ENCODE results near the gene FBXO30. TPM values are rescaled to one million over a fixed set of nuclear protein-coding genes. Genes with fewer than 3 reads are reported as not detected.

Gene FBXO30
- total and polyA plus RNA-seq, 9 of the 15 experiments (the other 6 are each of a cell fraction or from before 2014, with no cell fraction given): 3.6 to 12.8 (median 7.1) TPM

GRCh38 chr6:145787688-145788087 lies 26.9 kb downstream of the FBXO30 start (continued):
- no peak for TF ChIP-seq NFYB (IDR thresholded peaks at IDR 0.05; ENCODE audit: extremely low read depth, insufficient read length)
- no peak for TF ChIP-seq ILF3 (IDR thresholded peaks at IDR 0.05; ENCODE audit: borderline replicate concordance)
- TF ChIP-seq ZNF586 (CRISPR knock-in tag; conservative IDR thresholded peaks at IDR 0.05): no peak
- TF ChIP-seq, protein P1, sequence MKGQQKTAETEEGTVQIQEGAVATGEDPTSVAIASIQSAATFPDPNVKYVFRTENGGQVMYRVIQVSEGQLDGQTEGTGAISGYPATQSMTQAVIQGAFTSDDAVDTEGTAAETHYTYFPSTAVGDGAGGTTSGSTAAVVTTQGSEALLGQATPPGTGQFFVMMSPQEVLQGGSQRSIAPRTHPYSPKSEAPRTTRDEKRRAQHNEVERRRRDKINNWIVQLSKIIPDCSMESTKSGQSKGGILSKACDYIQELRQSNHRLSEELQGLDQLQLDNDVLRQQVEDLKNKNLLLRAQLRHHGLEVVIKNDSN (CRISPR knock-in tag; IDR thresholded peaks at IDR 0.05): no peak
- TF ChIP-seq GTF2A2 (tag; IDR thresholded peaks at IDR 0.05): no peak
- TF ChIP-seq BCOR (IDR thresholded peaks at IDR 0.05): peak; percentile 36; the same call in 1 of the 2 replicates
- peak; percentile 76 for TF ChIP-seq FOXM1 (IDR thresholded peaks at IDR 0.05; ENCODE audit: low read depth)
- no peak for TF ChIP-seq FOXM1 (CRISPR knock-in tag; IDR thresholded peaks at IDR 0.05; ENCODE audit: low read depth)
- TF ChIP-seq FOXP1 (CRISPR knock-in tag; IDR thresholded peaks at IDR 0.05): no peak
- TF ChIP-seq BACH1 (tag; IDR thresholded peaks at IDR 0.05): no peak
- peak; percentile 82 for TF ChIP-seq SMAD4 (CRISPR knock-in tag; conservative IDR thresholded peaks at IDR 0.05)
- TF ChIP-seq COPS2 (conservative IDR thresholded peaks at IDR 0.05): no peak
- 0 out of 2 replicates have a peak, but pooled peaks have one; percentile 12 for TF ChIP-seq DDX20 (tag; IDR thresholded peaks at IDR 0.05; ENCODE audit: low read depth)
- TF ChIP-seq, protein P2, sequence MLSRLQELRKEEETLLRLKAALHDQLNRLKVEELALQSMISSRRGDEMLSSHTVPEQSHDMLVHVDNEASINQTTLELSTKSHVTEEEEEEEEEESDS (CRISPR knock-in tag; IDR thresholded peaks at IDR 0.05): no peak
- no peak for TF ChIP-seq SRSF3 (IDR thresholded peaks at IDR 0.05; ENCODE audit: insufficient read depth, low read length)
- TF ChIP-seq NFE2 (IDR thresholded peaks at IDR 0.05; ENCODE audit: low read depth): peak; percentile 78
- TF ChIP-seq TRIM24 (IDR thresholded peaks at IDR 0.05): peak; percentile 84 to 86; a peak in 3 of 4 replicates
- TF ChIP-seq CBFA2T2 (conservative IDR thresholded peaks at IDR 0.05): peak; percentile 93
- no peak; the same call in 1 of the 2 replicates for TF ChIP-seq NCOA1 (IDR thresholded peaks at IDR 0.05; ENCODE audit: low read depth)
- no peak for TF ChIP-seq HIVEP1 (CRISPR knock-in tag; IDR thresholded peaks at IDR 0.05)
- no peak for TF ChIP-seq REST (IDR thresholded peaks at IDR 0.05; ENCODE audit: borderline replicate concordance)
- TF ChIP-seq REST (CRISPR knock-in tag; IDR thresholded peaks at IDR 0.05; ENCODE audit: low read depth): no peak
- no peak for TF ChIP-seq SRSF7 (optimal IDR thresholded peaks at IDR 0.05; ENCODE audit: low read depth, low read length)
- no peak for TF ChIP-seq ZNF354B (CRISPR knock-in tag; IDR thresholded peaks at IDR 0.05)
- peak; percentile 96 for TF ChIP-seq CBFA2T3 (IDR thresholded peaks at IDR 0.05)

All from K562 (cell line).